ENCODE measurements around the gene CHST7.

CHST7 gene

GRCh38 chrX:46610070-46610658 is 36.6 kb downstream of the CHST7 start:
- no peak for DNase-seq (ENCODE audit: low read depth)

GRCh38 chrX:46611658-46612362 is 38.2 kb downstream of the CHST7 start:
- DNase-seq (ENCODE audit: low read depth), result no peak

- DNase-seq (ENCODE audit: low read depth), result no peak
Measured at GRCh38 chrX:46617906-46618305, 44.3 kb downstream of the CHST7 start.

- no peak for DNase-seq (ENCODE audit: low read depth)
Measured at GRCh38 chrX:46618947-46619346, 45.4 kb downstream of the CHST7 start.

GRCh38 chrX:46620505-46620904 is 46.9 kb downstream of the CHST7 start:
- no peak for DNase-seq (ENCODE audit: low read depth)

GRCh38 chrX:46621572-46621971 is 48.0 kb downstream of the CHST7 start:
- no peak for DNase-seq (ENCODE audit: low read depth)

GRCh38 chrX:46624090-46624786 is 50.7 kb downstream of the CHST7 start:
- no peak for DNase-seq (ENCODE audit: low read depth)

GRCh38 chrX:46626566-46626965 is 53.0 kb downstream of the CHST7 start:
- no peak for DNase-seq (ENCODE audit: low read depth)

- no peak for DNase-seq (ENCODE audit: low read depth)
Measured at GRCh38 chrX:46627062-46627461, 53.5 kb downstream of the CHST7 start.

- DNase-seq (ENCODE audit: low read depth), result no peak
Measured at GRCh38 chrX:46627711-46628419, 54.3 kb downstream of the CHST7 start.

- DNase-seq (ENCODE audit: low read depth), result no peak
Measured at GRCh38 chrX:46628460-46629371, 55.2 kb downstream of the CHST7 start.

- no peak for DNase-seq (ENCODE audit: low read depth)
Measured at GRCh38 chrX:46630141-46630540, 56.6 kb downstream of the CHST7 start.

- DNase-seq (ENCODE audit: low read depth), result no peak
Measured at GRCh38 chrX:46634577-46634976, 61.0 kb downstream of the CHST7 start.

- DNase-seq (ENCODE audit: low read depth), result no peak
Measured at GRCh38 chrX:46635186-46635585, 61.6 kb downstream of the CHST7 start.

- DNase-seq (ENCODE audit: low read depth), result no peak
Measured at GRCh38 chrX:46636223-46636622, 62.7 kb downstream of the CHST7 start.

GRCh38 chrX:46637938-46638337 is 64.4 kb downstream of the CHST7 start:
- no peak for DNase-seq (ENCODE audit: low read depth)

GRCh38 chrX:46642145-46642544 is 68.6 kb downstream of the CHST7 start:
- no peak for DNase-seq (ENCODE audit: low read depth)

GRCh38 chrX:46643636-46644035 is 70.1 kb downstream of the CHST7 start:
- DNase-seq (ENCODE audit: low read depth), result no peak

- DNase-seq (ENCODE audit: low read depth), result no peak
Measured at GRCh38 chrX:46645614-46646013, 72.0 kb downstream of the CHST7 start.

GRCh38 chrX:46647251-46647650 is 73.7 kb downstream of the CHST7 start:
- DNase-seq (ENCODE audit: low read depth), result no peak
